Suppressor macrophage treated with lipopolysaccharide for 4 hours (primary cell): Measurements from ENCODE around the gene SSTR1.

ENCODE experiments used
- DNase-seq: peaks from one replicate; pipeline ENCODE4 v3.0.0-alpha.2; 2020

The SSTR1 gene

GRCh38 chr14:38243696-38244240 lies 36.1 kb downstream of the SSTR1 start:
- DNase-seq, result no peak

DNA sequence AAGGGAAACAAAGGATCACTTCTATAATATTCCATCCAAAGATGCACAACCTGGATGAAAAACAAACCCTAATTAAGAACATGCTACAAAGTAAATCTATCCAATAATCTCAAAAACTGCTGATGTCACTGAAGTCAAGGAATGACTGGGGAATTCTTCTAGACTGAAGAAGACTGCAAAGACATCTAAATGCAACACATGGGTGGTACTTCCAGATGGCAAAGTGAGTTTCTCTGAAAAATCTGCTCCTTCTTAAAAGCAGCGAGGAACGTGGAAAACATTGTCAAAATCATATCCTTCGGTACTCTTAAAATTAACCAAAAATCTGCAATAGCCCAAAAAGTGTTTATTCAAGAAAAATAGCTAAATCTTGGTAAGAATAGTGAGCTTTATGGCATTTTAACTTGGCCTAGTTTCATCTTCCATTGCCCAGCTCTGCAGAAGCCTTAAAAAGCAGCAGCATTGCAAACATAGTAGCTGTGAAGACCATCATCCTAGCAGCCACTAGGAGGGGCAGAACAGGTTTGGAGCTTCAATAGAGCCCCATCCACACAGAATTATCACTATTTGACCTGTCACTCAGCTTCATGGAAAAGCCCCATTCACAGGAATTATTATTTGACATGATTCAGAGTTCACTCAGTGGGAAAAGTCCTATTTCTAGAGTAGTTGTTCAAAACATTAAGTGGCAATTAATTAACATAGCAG lies 40.8 kb downstream of the SSTR1 start:
- DNase-seq, result no peak

DNA sequence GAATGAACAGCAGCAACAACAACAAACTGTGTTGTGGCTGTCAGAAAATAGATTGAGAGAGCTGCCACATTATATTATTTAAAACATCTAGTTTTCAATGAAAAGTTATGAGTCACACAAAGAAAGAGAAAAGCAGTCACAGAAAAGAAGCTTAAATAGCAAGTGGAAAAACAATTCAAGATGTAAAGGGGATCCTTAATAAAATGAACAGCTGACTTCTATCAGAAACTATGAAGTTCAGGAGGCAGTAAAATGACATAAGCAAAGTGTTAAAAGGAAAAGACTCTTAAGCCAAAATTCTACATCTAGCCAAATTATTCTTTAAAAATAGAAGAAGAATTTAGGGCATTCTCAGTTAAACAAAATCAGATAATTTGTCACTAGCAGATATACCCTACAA lies 42.6 kb downstream of the SSTR1 start:
- DNase-seq, result no peak

DNA sequence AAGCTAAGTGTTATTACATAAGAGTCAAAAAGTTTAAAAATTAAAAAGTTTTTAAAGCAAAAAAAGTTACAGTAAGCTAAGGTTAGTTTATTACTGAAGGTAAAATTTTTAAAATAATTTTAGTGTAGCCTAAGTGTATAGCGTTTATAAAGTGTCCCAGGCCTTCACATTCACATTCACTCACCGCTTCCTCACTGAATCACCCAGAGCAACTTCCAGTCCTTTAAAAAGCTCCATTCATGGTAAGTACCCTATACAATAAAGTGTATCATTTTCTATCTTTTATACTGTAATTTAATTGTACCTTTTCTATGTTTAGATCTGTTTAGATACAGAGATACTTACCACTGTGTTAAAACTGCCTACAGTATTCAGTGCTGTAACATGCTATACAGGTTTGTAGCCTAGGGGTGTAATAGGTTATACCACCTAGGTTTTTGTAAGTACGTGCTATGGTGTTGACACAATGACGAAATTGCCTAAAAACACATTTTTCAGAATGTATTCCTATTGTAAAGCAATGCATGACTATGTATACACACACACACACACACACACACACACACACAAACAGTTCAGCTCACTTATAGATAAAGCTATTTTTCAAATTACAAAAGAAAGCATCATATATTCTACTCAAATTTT lies 44.5 kb downstream of the SSTR1 start:
- DNase-seq, result no peak

DNA sequence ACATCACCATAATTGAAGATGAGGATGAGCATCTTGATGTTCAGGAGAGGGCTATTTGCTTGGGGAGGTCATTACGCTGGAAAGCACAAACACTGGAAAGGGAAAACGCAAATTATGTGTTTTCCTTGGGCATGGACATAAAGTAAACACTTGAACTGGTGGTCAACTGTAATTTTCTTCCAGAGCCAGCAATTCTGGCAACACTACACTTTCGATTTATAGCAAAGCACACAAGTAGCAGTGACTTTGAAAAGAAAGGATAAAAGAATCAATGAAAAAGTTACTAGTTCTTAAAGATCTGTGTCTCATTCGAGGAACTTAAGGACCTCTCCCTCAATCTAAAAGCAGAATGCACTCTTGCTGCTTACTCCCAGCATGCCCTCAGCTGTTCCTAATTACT lies 46.0 kb downstream of the SSTR1 start:
- DNase-seq, result no peak

DNA sequence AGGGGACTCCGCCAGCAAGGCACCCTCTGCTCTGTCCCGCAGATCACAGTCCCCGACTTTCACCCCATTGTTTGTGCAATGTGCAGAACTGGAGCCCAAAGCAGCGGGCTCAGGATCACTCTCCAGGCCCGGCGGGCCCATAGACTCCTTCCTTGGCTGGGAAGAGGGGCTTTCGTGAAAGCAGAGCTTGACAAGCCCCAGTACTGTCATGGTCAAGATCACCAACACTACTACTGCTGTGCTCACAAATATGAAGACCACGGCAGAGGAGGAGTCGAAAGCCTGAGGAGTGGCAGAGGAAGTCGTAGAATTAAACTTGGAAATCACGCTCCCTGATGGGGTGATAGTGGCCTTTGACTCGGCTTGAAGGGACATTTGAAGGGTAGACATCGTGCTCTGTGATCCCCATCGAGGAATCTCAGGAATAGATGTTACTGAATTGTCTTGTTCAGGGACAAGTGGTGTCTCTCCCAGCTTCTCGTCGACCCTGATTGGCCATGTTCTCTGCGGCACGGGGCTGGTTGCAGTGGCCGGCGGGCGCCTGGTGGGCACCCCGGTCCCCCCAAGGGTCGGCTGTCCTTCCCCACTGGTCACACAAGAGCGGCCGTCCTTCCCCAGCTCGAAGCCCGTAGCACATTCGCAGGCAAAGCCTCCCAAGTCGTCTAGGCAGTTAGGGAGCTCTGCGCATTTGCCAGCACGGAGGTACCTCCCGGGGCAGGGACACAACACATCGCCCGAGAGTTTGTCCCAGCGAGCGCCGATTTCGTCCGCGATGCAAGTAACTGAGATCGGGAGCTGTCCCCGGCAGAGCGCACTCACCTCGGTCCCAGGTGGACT lies 47.1 kb downstream of the SSTR1 start:
- DNase-seq, result no peak

- DNase-seq, result no peak
Measured at GRCh38 chr14:38255408-38255672, 47.6 kb downstream of the SSTR1 start.

DNA sequence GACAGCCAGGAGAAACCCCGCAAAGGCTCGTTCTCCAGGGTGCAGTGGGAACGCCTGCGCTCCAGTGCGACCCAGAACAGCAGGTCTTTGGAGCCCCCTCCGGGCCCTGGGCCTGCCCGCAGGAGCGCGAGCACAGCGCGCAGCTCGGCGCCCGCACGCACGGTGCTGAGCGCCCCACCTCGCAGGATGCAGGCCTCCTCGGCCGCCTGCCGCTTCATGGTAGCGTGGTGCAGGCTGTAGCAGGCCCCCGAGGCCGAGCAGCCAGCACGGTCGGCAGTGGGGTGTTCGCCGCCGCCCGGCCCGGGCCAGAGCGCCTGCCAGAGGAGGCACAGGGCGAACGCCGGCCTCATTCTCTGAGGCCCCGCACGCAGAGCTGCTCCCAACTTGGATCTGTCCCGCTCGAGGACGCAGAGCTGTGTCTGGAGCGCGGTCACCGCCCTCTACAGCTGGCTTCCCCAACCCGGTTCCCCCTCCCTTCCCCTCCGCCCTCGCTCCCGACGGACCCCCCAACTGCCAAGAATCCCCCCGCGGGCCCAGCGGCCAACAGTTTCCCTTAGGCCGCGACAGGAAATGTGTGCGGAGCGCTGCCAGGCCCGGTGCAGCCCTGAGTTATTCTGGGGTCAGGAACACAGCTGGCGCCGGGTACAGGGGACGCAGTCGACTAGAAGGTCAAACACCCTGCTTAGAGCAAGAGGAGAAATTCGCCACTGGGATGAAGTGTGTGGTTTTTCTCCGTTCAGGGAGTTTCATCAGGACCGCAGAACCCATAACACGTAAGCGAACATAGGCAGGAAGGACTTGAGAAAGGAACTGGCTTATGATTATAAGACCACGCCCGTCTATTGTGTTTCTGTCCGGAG lies 48.2 kb downstream of the SSTR1 start, which contains the start of gene CLEC14A:
TSS of gene CLEC14A (minus strand) at position 421 of the 860 bp plus-strand sequence. CDS start at position 350, 71 bp downstream.
- DNase-seq, result peak; percentile 2

GRCh38 chr14:38256533-38256840 lies 48.8 kb downstream of the SSTR1 start:
- no peak for DNase-seq

DNA sequence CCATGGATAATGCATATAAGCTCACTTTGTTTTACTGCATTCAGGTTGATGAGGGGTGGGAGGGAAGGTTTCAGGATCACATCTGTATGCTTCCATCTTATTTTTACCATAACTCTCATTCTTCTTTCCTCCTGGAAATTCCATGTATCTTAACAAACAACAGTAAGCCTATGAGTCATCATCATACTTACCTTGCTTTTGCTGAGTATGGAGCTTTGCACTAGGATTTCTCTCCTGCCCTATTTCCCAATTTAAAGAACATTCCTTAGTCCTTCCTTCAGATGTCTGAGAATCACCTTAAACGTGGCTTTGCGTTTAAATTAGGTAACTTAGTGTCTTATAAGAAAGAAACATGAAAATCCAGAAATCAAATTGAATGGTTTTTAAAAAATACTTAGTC lies 49.8 kb downstream of the SSTR1 start:
- no peak for DNase-seq

GRCh38 chr14:38261620-38262019 lies 53.9 kb downstream of the SSTR1 start:
- DNase-seq, result peak; percentile 11
